Measurements from ENCODE around the gene TMEM63C.

GRCh38 chr14:77268989-77269600, 87.5 kb downstream of the TMEM63C start:
- TF ChIP-seq POLR2AphosphoS5 (IDR thresholded peaks at IDR 0.05) (no peak), POLR2A (IDR thresholded peaks at IDR 0.05) (no peak)
